OCI-LY7 (cell line): ENCODE measurements around the gene CIZ1. TPM values are rescaled to one million over a fixed set of nuclear protein-coding genes. Genes with fewer than 3 reads are reported as not detected.

ENCODE experiments used
- BruUV-seq: library from RNA; stranded (reverse); fragments of 400-500 nt; replicated peaks from 2 replicates; lab custom pipeline; 2021; lab: Mats Ljungman, UMichigan
- CTCF ChIA-PET: fragments of 300-600 bp; sonication (Branson Sonifier 250); formaldehyde crosslinking; loops from one replicate; lab custom pipeline; 2022; ENCODE audit warnings: antibody characterized with exemption; ENCODE audit not compliant: unreplicated experiment; lab: Charles Lee
- POLR2A ChIA-PET: fragments of 300-600 bp; sonication (Branson Sonifier 250); formaldehyde crosslinking; loops from one replicate; lab custom pipeline; 2022; ENCODE audit warnings: antibody characterized with exemption; lab: Charles Lee
- DNase-seq: peaks from one replicate; pipeline ENCODE4 v3.0.0-alpha.2; 2015; ENCODE audit warnings: low spot score
- H2AFZ ChIP-seq: fragments of 200-600 bp; sonication (generic), shearing (Covaris generic); 2 replicates; pipeline ENCODE4 v1.6.1; 2014; ENCODE audit warnings: mild to moderate bottlenecking, antibody characterized with exemption, low read length, moderate library complexity
- H3K27ac ChIP-seq: fragments of 200-600 bp; sonication (generic); 2 replicates; pipeline ENCODE4 v1.5.1; 2014; ENCODE audit warnings: mixed run types, low read depth, mild to moderate bottlenecking, moderate library complexity, low read length, inconsistent platforms; ENCODE audit not compliant: poor library complexity, severe bottlenecking
- H3K36me3 ChIP-seq: fragments of 200-600 bp; sonication (generic); 2 replicates; pipeline ENCODE4 v1.6.1; 2014; ENCODE audit warnings: mild to moderate bottlenecking, antibody characterized with exemption, low read length, moderate library complexity, mixed read lengths; ENCODE audit not compliant: insufficient read depth
- H3K4me1 ChIP-seq: fragments of 200-600 bp; sonication (generic); 2 replicates; pipeline ENCODE4 v1.5.1; 2014; ENCODE audit warnings: mild to moderate bottlenecking, low read length; ENCODE audit not compliant: insufficient read depth, poor library complexity, severe bottlenecking
- H3K4me2 ChIP-seq: fragments of 200-600 bp; sonication (generic); 2 replicates; pipeline ENCODE4 v1.6.1; 2014; ENCODE audit warnings: mild to moderate bottlenecking, low read length
- H3K4me3 ChIP-seq: fragments of 200-600 bp; sonication (generic); 2 replicates; pipeline ENCODE4 v1.5.1; 2014; ENCODE audit warnings: mild to moderate bottlenecking, low read depth, low read length; ENCODE audit not compliant: poor library complexity, severe bottlenecking
- H3K79me2 ChIP-seq: fragments of 200-600 bp; sonication (generic); 2 replicates; pipeline ENCODE4 v1.6.1; 2016; ENCODE audit warnings: low read depth, mild to moderate bottlenecking, low read length, moderate library complexity, mixed read lengths; ENCODE audit not compliant: insufficient read depth
- H3K9me2 ChIP-seq: fragments of 200-600 bp; sonication (generic); 2 replicates; pipeline ENCODE4 v1.6.1; 2016; ENCODE audit warnings: mild to moderate bottlenecking, low read length, mixed read lengths; ENCODE audit not compliant: insufficient read depth
- H3K9me3 ChIP-seq: fragments of 200-600 bp; sonication (generic); 2 replicates; pipeline ENCODE4 v1.6.1; 2014; ENCODE audit warnings: mild to moderate bottlenecking, mixed run types, low read length, mixed read lengths
- H4K20me1 ChIP-seq: fragments of 200-600 bp; sonication (generic); 2 replicates; pipeline ENCODE4 v1.6.1; 2014; ENCODE audit warnings: mild to moderate bottlenecking, antibody characterized with exemption, low read length, moderate library complexity, mixed read lengths; ENCODE audit not compliant: insufficient read depth
- CTCF ChIP-seq: fragments of 200-600 bp; sonication (generic); conservative IDR thresholded peaks from 2 replicates; pipeline ENCODE4 v1.5.1; 2014; ENCODE audit warnings: mild to moderate bottlenecking, antibody characterized with exemption, low read length, moderate library complexity, mixed read lengths
- EZH2phosphoT487 ChIP-seq: fragments of 200-600 bp; sonication (generic); IDR thresholded peaks from 2 replicates; pipeline ENCODE4 v1.6.1; 2018; ENCODE audit warnings: low read depth, borderline replicate concordance, mild to moderate bottlenecking, mixed run types, antibody characterized with exemption, low read length, moderate library complexity, mixed read lengths
- intact Hi-C: fragments of 100-400 bp; cut with micrococcal nuclease; formaldehyde crosslinking; loops from one replicate; pipeline ENCODE4 v1.10.0; 2022; ENCODE audit not compliant: unreplicated experiment
- total RNA-seq, 2 experiments: library from RNA; depleted of rRNA in 1 of 2; stranded (reverse); fragments of >200 nt in 1 of 2; shearing (Covaris generic) in 1 of 2; gene quantifications; 2 replicates each; pipeline ENCODE4 v1.2.3, GENCODE V29; 2014 to 2022

Gene CIZ1
- total RNA-seq, 2 experiments from 2014 or later = 45.4 to 121 TPM

DNA sequence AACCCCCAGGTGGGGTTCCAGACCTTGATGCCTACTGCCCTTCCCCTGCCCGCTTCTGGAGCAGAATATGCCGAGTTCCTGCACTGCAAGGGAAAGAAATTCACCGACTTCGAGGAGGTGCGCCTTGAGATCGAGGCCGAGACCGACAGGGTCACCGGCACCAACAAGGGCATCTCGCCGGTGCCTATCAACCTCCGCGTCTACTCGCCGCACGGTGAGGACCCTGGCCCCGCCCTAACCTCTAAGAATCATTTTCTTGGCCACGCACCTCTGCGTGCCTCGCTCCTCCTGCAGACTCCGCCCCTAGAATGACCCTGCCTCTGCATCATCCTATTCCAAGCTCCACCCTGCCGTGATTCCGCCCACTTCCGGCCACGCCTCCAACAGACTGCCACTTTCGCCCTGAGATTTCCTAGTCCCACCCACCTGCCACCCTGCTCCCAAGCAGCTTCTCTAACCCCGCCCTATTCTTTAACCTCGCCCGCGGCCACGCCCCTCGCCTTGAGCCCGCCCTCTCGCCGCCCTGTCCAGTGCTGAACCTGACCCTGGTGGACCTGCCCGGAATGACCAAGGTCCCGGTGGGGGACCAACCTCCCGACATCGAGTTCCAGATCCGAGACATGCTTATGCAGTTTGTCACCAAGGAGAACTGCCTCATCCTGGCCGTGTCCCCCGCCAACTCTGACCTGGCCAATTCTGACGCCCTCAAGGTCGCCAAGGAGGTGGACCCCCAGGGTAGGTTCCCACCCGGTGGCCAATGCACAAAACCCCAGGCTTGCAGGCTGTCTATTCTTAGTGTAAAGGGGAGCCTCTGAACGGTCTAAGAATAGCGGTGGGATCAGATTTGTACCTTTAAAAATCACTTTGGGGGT is 27.4 kb upstream of the CIZ1 start:
- BruUV-seq = no TSS peak
- Histone ChIP-seq H4K20me1 (no peaks in the 10 kb centered on the region), H3K79me2 (no peaks in the 10 kb centered on the region), H3K36me3 (no peaks in the 10 kb centered on the region), H3K4me2 (peak overlapping the region; percentile 70), H3K4me1 (peaks cover 10% of the 10 kb centered on the region), H3K9me2 (no peaks in the 10 kb centered on the region), H3K9me3 (no peaks in the 10 kb centered on the region), H3K4me3 (peak overlapping the region; percentile 62), H3K27ac (no peak overlapping the region), H2AFZ (peak overlapping the region; percentile 65; the same call in 1 of the 2 replicates)
- CTCF ChIA-PET = no interaction called here
- POLR2A ChIA-PET = interaction anchor here (0.7 to 1.0 kb wide), 3 partner anchors 12 to 943 kb away, joined by 3 to 4 read pairs (median 3); no protein-coding TSS in a partner anchor
- intact Hi-C loops = no loop called here
- peak; percentile 96 for DNase-seq
- TF ChIP-seq CTCF (no peak), EZH2phosphoT487 (no peak)

- POLR2A ChIA-PET = interaction anchor here (0.9 to 1.0 kb wide), 2 partner anchors 11 to 32 kb away, joined by 3 to 4 read pairs; no protein-coding TSS in a partner anchor
- no peak for DNase-seq
Observed at GRCh38 chr9:128218172-128218517, 26.8 kb upstream of the CIZ1 start.

More at GRCh38 chr9:128218172-128218517, 26.8 kb upstream of the CIZ1 start:
- Histone ChIP-seq H4K20me1 (no peaks in the 10 kb centered on the region), H2AFZ (peak overlapping the region; percentile 65; the same call in 1 of the 2 replicates), H3K9me2 (no peaks in the 10 kb centered on the region), H3K4me3 (peak overlapping the region; percentile 62), H3K4me2 (peak overlapping the region; percentile 70), H3K27ac (no peak overlapping the region), H3K79me2 (no peaks in the 10 kb centered on the region), H3K36me3 (no peaks in the 10 kb centered on the region), H3K4me1 (peaks cover 10% of the 10 kb centered on the region), H3K9me3 (no peaks in the 10 kb centered on the region)
- CTCF ChIA-PET = no interaction called here
- no peak for TF ChIP-seq EZH2phosphoT487
- TF ChIP-seq CTCF = no peak
- BruUV-seq = no TSS peak
- intact Hi-C loops = no loop called here
